Motor neuron (in vitro differentiated cells): ENCODE results near the gene CARD11. TPM values are rescaled to one million over a fixed set of nuclear protein-coding genes. Genes with fewer than 3 reads are reported as not detected.
"Not testable (repeated sequence)": the region's sequence is repeated elsewhere in the genome, so short reads cannot be mapped to it uniquely, and the experiment has no call there.

ENCODE experiments used
- ATAC-seq, 8 experiments: fragments of 200-7000 bp; cut with Tn5 transposase; replicated peaks in 6 of 8; 2 replicates each; pipeline ENCODE4 v1.8.0; 2021; ENCODE audit warnings: mild to moderate bottlenecking in 8 of 8, moderate library complexity in 8 of 8
- H3K27ac ChIP-seq, 2 donors: fragments of 250-450 bp; sonication (Bioruptor Pico); 2 replicates each; pipeline ENCODE4 v1.9.0; 2021; ENCODE audit warnings: antibody characterized with exemption in 2 of 2, mild to moderate bottlenecking in 2 of 2, moderate library complexity in 1 of 2
- H3K4me1 ChIP-seq, 2 donors: fragments of 250-450 bp; sonication (Bioruptor Pico); replicated peaks in 1 of 2; 2 replicates each; pipeline ENCODE4 v1.6.1; 2021; ENCODE audit warnings: antibody characterized with exemption in 2 of 2, mild to moderate bottlenecking in 2 of 2, moderate library complexity in 1 of 2
- H3K4me3 ChIP-seq, 5 donors: fragments of 250-450 bp; sonication (Bioruptor Pico); 2 replicates each; pipeline ENCODE4 v1.9.0; 2021; ENCODE audit warnings: antibody characterized with exemption in 5 of 5, mild to moderate bottlenecking in 5 of 5, moderate library complexity in 4 of 5
- WGBS, 10 experiments: fragments of 450-650 bp; shearing (Covaris generic); methylation state at CpG; one replicate each; pipeline ENCODE4 v1.0.0; 2022; 5-methylcytosine and 5-hydroxymethylcytosine counted together
- in situ Hi-C, 9 experiments: fragments of 400-800 bp; cut with MboI; loops; one replicate each; pipeline ENCODE4 v1.15.0; 2021; ENCODE audit warnings: low sequenced_read_pairs in 9 of 9, low pct_unique_long_range_greater_than_20kb in 2 of 9; ENCODE audit not compliant: unreplicated experiment in 9 of 9
- total RNA-seq, 8 experiments: library from RNA; unstranded; fragments of 300-600 nt; gene quantifications; 2 replicates each; pipeline versions ENCODE4 v1.2.3 to v1.2.4, GENCODE V29; 2022

Gene CARD11
- total RNA-seq, 8 experiments from 2014 or later: 0.05 to 0.91 (median 0.17) TPM; not detected in 2

GRCh38 chr7:2962865-2963264 is 80.8 kb downstream of the CARD11 start:
- ATAC-seq: no peak
- in situ Hi-C loops: no loop called here
- Histone ChIP-seq H3K27ac (no peak overlapping the region), H3K4me3 (no peak overlapping the region), H3K4me1 (no peaks in the 10 kb centered on the region)
- 39 to 94% (median 83%) methylated on average over 1 to 2 of the region's 2 CpGs; no CpG with 5 or more reads in 1 of the 10 experiments for WGBS, 10 experiments

- in situ Hi-C loops: no loop called here
- no peak overlapping the region for H3K4me3 ChIP-seq
- peaks cover 4 to 12% of the 10 kb centered on the region in 2 donors for H3K4me1 ChIP-seq
- no peak for ATAC-seq
- H3K27ac ChIP-seq: no peak overlapping the region
- 40 to 97% (median 83%) methylated on average over 2 to 14 of the region's 14 CpGs for WGBS, 10 experiments
These were observed 83.7 kb downstream of the CARD11 start for GRCh38 chr7:2959828-2960599.

- in situ Hi-C loops: no loop called here
- Histone ChIP-seq H3K27ac (no peak overlapping the region), H3K4me1 (peaks cover 4 to 12% of the 10 kb centered on the region in 2 donors), H3K4me3 (no peak overlapping the region)
- WGBS, 10 experiments: 38 to 92% (median 78%) methylated on average over 3 to 9 of the region's 15 CpGs; no CpG with 5 or more reads in 5 of the 10 experiments
- ATAC-seq: no peak
These were observed 84.5 kb downstream of the CARD11 start for GRCh38 chr7:2959103-2959680.

GRCh38 chr7:2958416-2959102 is 85.1 kb downstream of the CARD11 start:
- Histone ChIP-seq H3K27ac (no peak overlapping the region), H3K4me3 (no peak overlapping the region), H3K4me1 (peaks cover 10 to 13% of the 10 kb centered on the region in 2 donors)
- ATAC-seq: no peak
- 17 to 100% (median 79%) methylated on average over 1 to 6 of the region's 15 CpGs; no CpG with 5 or more reads in 5 of the 10 experiments for WGBS, 10 experiments
- in situ Hi-C loops: no loop called here

- ATAC-seq, in situ Hi-C loops, H3K27ac ChIP-seq, H3K4me3 ChIP-seq: not testable (repeated sequence)
- peaks cover 15 to 20% of the 10 kb centered on the region in 2 donors for H3K4me1 ChIP-seq
- 20 to 100% (median 85%) methylated on average over 1 to 5 of the region's 5 CpGs; no CpG with 5 or more reads in 5 of the 10 experiments for WGBS, 10 experiments
These were observed 86.3 kb downstream of the CARD11 start for GRCh38 chr7:2957369-2957727.

- Histone ChIP-seq H3K4me1 (peaks cover 15 to 20% of the 10 kb centered on the region in 2 donors), H3K4me3 (no peak overlapping the region), H3K27ac (no peak overlapping the region)
- in situ Hi-C loops: no loop called here
- 26 to 100% (median 72%) methylated on average over 1 to 9 of the region's 12 CpGs; no CpG with 5 or more reads in 1 of the 10 experiments for WGBS, 10 experiments
- ATAC-seq: peak in 6 of 8 experiments; percentile 40 to 92 (median 70)
These were observed 86.9 kb downstream of the CARD11 start for GRCh38 chr7:2956526-2957368.

GRCh38 chr7:2956076-2956475 is 87.6 kb downstream of the CARD11 start:
- in situ Hi-C loops: no loop called here
- no peak for ATAC-seq
- Histone ChIP-seq H3K4me3 (no peak overlapping the region), H3K27ac (no peak overlapping the region), H3K4me1 (peaks cover 15 to 20% of the 10 kb centered on the region in 2 donors)
- 20 to 100% (median 80%) methylated on average over 1 to 6 of the region's 6 CpGs; no CpG with 5 or more reads in 3 of the 10 experiments for WGBS, 10 experiments

GRCh38 chr7:2955269-2955668 is 88.4 kb downstream of the CARD11 start:
- Histone ChIP-seq H3K4me1 (peaks cover 15 to 20% of the 10 kb centered on the region in 2 donors), H3K27ac (no peak overlapping the region), H3K4me3 (no peak overlapping the region)
- ATAC-seq: no peak
- 14 to 100% (median 73%) methylated on average over 1 to 3 of the region's 4 CpGs; no CpG with 5 or more reads in 3 of the 10 experiments for WGBS, 10 experiments
- in situ Hi-C loops: no loop called here

GRCh38 chr7:2954433-2954853 is 89.2 kb downstream of the CARD11 start:
- Histone ChIP-seq H3K27ac (no peak overlapping the region), H3K4me3 (no peak overlapping the region), H3K4me1 (peaks cover 15 to 20% of the 10 kb centered on the region in 2 donors)
- 8 to 67% (median 48%) methylated on average over 2 to 6 of the region's 11 CpGs; no CpG with 5 or more reads in 6 of the 10 experiments for WGBS, 10 experiments
- no peak for ATAC-seq
- in situ Hi-C loops: no loop called here

GRCh38 chr7:2953588-2954407 is 89.9 kb downstream of the CARD11 start:
- Histone ChIP-seq H3K4me1 (peaks cover 15 to 20% of the 10 kb centered on the region in 2 donors), H3K4me3 (no peak overlapping the region), H3K27ac (no peak overlapping the region)
- 20 to 100% (median 44%) methylated on average over 1 to 6 of the region's 11 CpGs; no CpG with 5 or more reads in 3 of the 10 experiments for WGBS, 10 experiments
- in situ Hi-C loops: no loop called here
- ATAC-seq: no peak

GRCh38 chr7:2953099-2953498 is 90.6 kb downstream of the CARD11 start:
- in situ Hi-C loops: no loop called here
- H3K27ac ChIP-seq: no peak overlapping the region
- peaks cover 15 to 20% of the 10 kb centered on the region in 2 donors for H3K4me1 ChIP-seq
- 7 to 84% (median 61%) methylated on average over 1 to 5 of the region's 5 CpGs; no CpG with 5 or more reads in 1 of the 10 experiments for WGBS, 10 experiments
- peak in 2 of 8 experiments; percentile 20 to 31 for ATAC-seq
- H3K4me3 ChIP-seq: no peak overlapping the region

- in situ Hi-C loops: no loop called here
- 90 to 100% (median 100%) methylated on average over 1 to 2 of the region's 4 CpGs; no CpG with 5 or more reads in 4 of the 10 experiments for WGBS, 10 experiments
- no peak for ATAC-seq
- Histone ChIP-seq H3K27ac (no peak overlapping the region), H3K4me1 (peaks cover 15 to 20% of the 10 kb centered on the region in 2 donors), H3K4me3 (no peak overlapping the region)
These were observed 91.4 kb downstream of the CARD11 start for GRCh38 chr7:2952316-2952715.
